HepG2 (cell line): ENCODE results near the gene INO80B. TPM values are rescaled to one million over a fixed set of nuclear protein-coding genes. Genes with fewer than 3 reads are reported as not detected.

Experiments used
- ATF1 ChIP-seq: IDR thresholded peaks from 2 replicates; pipeline ENCODE4 v1.6.1; 2016; ENCODE audit warnings: mild to moderate bottlenecking, control low read depth
- BCL6 ChIP-seq: IDR thresholded peaks from 2 replicates; pipeline ENCODE4 v1.6.1; 2016; ENCODE audit warnings: missing genetic modification reagents, missing compliant biosample characterization
- EED ChIP-seq: sonication (generic); formaldehyde crosslinking; IDR thresholded peaks from 2 replicates; pipeline ENCODE4 v1.5.0; 2020; ENCODE audit warnings: mild to moderate bottlenecking, missing genetic modification reagents
- FOXC1 ChIP-seq: sonication (generic); formaldehyde crosslinking; IDR thresholded peaks from 2 replicates; pipeline ENCODE4 v1.8.0; 2022; ENCODE audit warnings: mild to moderate bottlenecking, missing genetic modification reagents, borderline replicate concordance
- HIC2 ChIP-seq: sonication (generic); formaldehyde crosslinking; IDR thresholded peaks from 2 replicates; pipeline ENCODE4 v1.9.0; 2022; ENCODE audit warnings: low read depth, missing genetic modification reagents
- HOXD1 ChIP-seq: sonication (generic); formaldehyde crosslinking; IDR thresholded peaks from 2 replicates; pipeline ENCODE4 v1.5.0; 2020; ENCODE audit warnings: missing genetic modification reagents
- MAX ChIP-seq: IDR thresholded peaks from 2 replicates; pipeline ENCODE4 v1.6.1; 2012; ENCODE audit warnings: inconsistent platforms
- RBAK ChIP-seq: sonication (generic); formaldehyde crosslinking; IDR thresholded peaks from 2 replicates; pipeline ENCODE4 v1.5.1; 2020; ENCODE audit warnings: mild to moderate bottlenecking, missing genetic modification reagents
- TGIF2 ChIP-seq: IDR thresholded peaks from 2 replicates; pipeline ENCODE4 v1.6.1; 2016; ENCODE audit warnings: control low read depth, missing compliant biosample characterization
- TOPORS ChIP-seq: sonication (generic); formaldehyde crosslinking; IDR thresholded peaks from 2 replicates; pipeline ENCODE4 v1.8.0; 2023; ENCODE audit warnings: mild to moderate bottlenecking, missing genetic modification reagents
- ZNF570 ChIP-seq: sonication (generic); formaldehyde crosslinking; IDR thresholded peaks from 2 replicates; pipeline ENCODE4 v1.4.0; 2020; ENCODE audit warnings: mild to moderate bottlenecking, missing genetic modification reagents, borderline replicate concordance
- ZNF678 ChIP-seq: sonication (generic); formaldehyde crosslinking; IDR thresholded peaks from 2 replicates; pipeline ENCODE4 v1.4.0; 2020; ENCODE audit warnings: mild to moderate bottlenecking, missing genetic modification reagents
- ZNF724P ChIP-seq: sonication (generic); formaldehyde crosslinking; IDR thresholded peaks from 2 replicates; pipeline ENCODE4 v1.8.0; 2022; ENCODE audit warnings: missing genetic modification reagents, borderline replicate concordance
- ZNF781 ChIP-seq: sonication (generic); formaldehyde crosslinking; IDR thresholded peaks from 2 replicates; pipeline ENCODE4 v1.5.1; 2020; ENCODE audit warnings: borderline replicate concordance, mild to moderate bottlenecking, missing genetic modification reagents; ENCODE audit errors: not compliant biosample characterization
- polyA plus RNA-seq, 8 experiments: library from polyadenylated mRNA; depleted of rRNA in 3 of 8; stranded (reverse) in 7 of 8; unstranded in 1 of 8; fragments of >200 nt; fragmentation: Illumina TruSeq in 4 of 8; extraction: Trizol in 4 of 8; gene quantifications; 2 replicates each; pipeline versions ENCODE4 v1.2.1 to v1.2.3, GENCODE V29; 2011 to 2016; ENCODE audit warnings: low read depth in 4 of 8, missing spikeins in 1 of 8, mixed read lengths in 1 of 8; ENCODE audit not compliant: insufficient read depth in 1 of 8
- total RNA-seq, 5 experiments: library from RNA; depleted of rRNA; stranded (reverse); fragments of >200 nt; fragmentation: Illumina TruSeq; extraction: Trizol; gene quantifications; 2 replicates each; pipeline ENCODE4 v1.2.3, GENCODE V29; 2016; ENCODE audit warnings: low read depth in 1 of 5
- TF ChIP-seq, protein P1 (sequence below): sonication (generic); formaldehyde crosslinking; IDR thresholded peaks from 2 replicates; pipeline ENCODE4 v1.4.0; 2020; ENCODE audit warnings: mild to moderate bottlenecking, low read depth, missing genetic modification reagents
- TF ChIP-seq, protein P2 (sequence below): sonication (generic); formaldehyde crosslinking; IDR thresholded peaks from 2 replicates; pipeline ENCODE4 v1.5.0; 2020; ENCODE audit warnings: missing genetic modification reagents, mild to moderate bottlenecking, borderline replicate concordance
- TF ChIP-seq, protein P3 (sequence below): sonication (generic); formaldehyde crosslinking; IDR thresholded peaks from 2 replicates; pipeline ENCODE4 v1.4.0; 2020; ENCODE audit warnings: missing genetic modification reagents
- TF ChIP-seq, protein P4 (sequence below): sonication (generic); formaldehyde crosslinking; IDR thresholded peaks from 2 replicates; pipeline ENCODE4 v1.8.0; 2022; ENCODE audit warnings: mild to moderate bottlenecking, missing genetic modification reagents; ENCODE audit not compliant: insufficient replicate concordance

INO80B gene
- total and polyA plus RNA-seq, 2 of the 13 experiments (the other 11 are each of a cell fraction or from before 2014, with no cell fraction given): 6.2 to 14.5 TPM

DNA sequence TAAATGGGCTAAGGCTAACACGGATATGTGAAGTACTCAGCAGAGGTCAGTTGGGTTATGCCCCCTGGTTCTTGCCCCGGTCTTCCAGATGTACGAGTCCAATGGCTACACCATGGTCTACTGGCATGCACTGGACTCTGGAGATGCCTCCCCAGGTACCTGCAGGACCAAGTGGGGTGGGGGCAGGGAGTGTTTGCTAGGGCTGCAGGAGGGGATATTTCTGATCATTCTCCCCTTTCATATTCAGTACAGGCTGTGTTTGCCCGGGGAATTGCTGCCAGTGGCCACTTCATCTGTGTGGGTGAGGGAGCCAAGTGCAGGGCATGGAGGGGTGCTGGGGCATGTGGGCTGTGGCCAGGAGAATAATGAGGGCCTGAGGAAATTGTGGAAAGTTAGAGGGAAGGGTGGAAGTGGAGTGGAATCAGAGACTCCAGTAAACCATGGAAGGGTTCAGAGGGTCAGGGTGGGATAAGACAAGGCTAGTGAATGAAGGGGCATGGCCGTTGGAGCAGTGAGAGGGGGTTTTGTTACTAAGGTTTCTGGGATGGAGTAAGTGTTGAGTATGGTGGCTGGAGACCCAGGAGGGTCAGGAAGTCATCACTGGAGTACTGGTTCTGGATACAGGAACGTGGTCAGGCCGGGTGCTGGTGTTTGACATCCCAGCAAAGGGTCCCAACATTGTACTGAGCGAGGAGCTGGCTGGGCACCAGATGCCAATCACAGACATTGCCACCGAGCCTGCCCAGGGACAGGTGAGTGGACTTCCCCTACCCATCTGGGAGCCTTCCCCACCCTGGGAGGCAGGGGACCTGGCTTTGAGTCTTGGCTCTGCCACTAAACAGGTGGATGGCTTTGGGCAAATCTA lies 31.4 kb upstream of the INO80B start (continued):
- TF ChIP-seq ZNF570: no peak
- TF ChIP-seq MAX: 0 out of 2 replicates have a peak, but pooled peaks have one; percentile 7
- TF ChIP-seq ZNF678 (CRISPR knock-in tag): no peak
- TF ChIP-seq HIC2 (CRISPR knock-in tag): no peak
- no peak for TF ChIP-seq ZNF781 (CRISPR knock-in tag)
- TF ChIP-seq, protein P1, sequence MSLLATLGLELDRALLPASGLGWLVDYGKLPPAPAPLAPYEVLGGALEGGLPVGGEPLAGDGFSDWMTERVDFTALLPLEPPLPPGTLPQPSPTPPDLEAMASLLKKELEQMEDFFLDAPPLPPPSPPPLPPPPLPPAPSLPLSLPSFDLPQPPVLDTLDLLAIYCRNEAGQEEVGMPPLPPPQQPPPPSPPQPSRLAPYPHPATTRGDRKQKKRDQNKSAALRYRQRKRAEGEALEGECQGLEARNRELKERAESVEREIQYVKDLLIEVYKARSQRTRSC (CRISPR knock-in tag): no peak
- no peak for TF ChIP-seq ATF1 (CRISPR knock-in tag)
- TF ChIP-seq BCL6 (CRISPR knock-in tag): no peak
- TF ChIP-seq ZNF724P (CRISPR knock-in tag): peak; percentile 65; the same call in 1 of the 2 replicates
- no peak for TF ChIP-seq FOXC1 (CRISPR knock-in tag)
- no peak for TF ChIP-seq EED (CRISPR knock-in tag)
- TF ChIP-seq, protein P2, sequence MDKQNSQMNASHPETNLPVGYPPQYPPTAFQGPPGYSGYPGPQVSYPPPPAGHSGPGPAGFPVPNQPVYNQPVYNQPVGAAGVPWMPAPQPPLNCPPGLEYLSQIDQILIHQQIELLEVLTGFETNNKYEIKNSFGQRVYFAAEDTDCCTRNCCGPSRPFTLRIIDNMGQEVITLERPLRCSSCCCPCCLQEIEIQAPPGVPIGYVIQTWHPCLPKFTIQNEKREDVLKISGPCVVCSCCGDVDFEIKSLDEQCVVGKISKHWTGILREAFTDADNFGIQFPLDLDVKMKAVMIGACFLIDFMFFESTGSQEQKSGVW (CRISPR knock-in tag): no peak
- TF ChIP-seq, protein P3, sequence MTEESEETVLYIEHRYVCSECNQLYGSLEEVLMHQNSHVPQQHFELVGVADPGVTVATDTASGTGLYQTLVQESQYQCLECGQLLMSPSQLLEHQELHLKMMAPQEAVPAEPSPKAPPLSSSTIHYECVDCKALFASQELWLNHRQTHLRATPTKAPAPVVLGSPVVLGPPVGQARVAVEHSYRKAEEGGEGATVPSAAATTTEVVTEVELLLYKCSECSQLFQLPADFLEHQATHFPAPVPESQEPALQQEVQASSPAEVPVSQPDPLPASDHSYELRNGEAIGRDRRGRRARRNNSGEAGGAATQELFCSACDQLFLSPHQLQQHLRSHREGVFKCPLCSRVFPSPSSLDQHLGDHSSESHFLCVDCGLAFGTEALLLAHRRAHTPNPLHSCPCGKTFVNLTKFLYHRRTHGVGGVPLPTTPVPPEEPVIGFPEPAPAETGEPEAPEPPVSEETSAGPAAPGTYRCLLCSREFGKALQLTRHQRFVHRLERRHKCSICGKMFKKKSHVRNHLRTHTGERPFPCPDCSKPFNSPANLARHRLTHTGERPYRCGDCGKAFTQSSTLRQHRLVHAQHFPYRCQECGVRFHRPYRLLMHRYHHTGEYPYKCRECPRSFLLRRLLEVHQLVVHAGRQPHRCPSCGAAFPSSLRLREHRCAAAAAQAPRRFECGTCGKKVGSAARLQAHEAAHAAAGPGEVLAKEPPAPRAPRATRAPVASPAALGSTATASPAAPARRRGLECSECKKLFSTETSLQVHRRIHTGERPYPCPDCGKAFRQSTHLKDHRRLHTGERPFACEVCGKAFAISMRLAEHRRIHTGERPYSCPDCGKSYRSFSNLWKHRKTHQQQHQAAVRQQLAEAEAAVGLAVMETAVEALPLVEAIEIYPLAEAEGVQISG (CRISPR knock-in tag): no peak
- TF ChIP-seq TOPORS (CRISPR knock-in tag): 0 out of 2 replicates have a peak, but pooled peaks have one; percentile 2
- no peak for TF ChIP-seq RBAK (CRISPR knock-in tag)
- TF ChIP-seq TGIF2 (CRISPR knock-in tag): no peak
- TF ChIP-seq, protein P4, sequence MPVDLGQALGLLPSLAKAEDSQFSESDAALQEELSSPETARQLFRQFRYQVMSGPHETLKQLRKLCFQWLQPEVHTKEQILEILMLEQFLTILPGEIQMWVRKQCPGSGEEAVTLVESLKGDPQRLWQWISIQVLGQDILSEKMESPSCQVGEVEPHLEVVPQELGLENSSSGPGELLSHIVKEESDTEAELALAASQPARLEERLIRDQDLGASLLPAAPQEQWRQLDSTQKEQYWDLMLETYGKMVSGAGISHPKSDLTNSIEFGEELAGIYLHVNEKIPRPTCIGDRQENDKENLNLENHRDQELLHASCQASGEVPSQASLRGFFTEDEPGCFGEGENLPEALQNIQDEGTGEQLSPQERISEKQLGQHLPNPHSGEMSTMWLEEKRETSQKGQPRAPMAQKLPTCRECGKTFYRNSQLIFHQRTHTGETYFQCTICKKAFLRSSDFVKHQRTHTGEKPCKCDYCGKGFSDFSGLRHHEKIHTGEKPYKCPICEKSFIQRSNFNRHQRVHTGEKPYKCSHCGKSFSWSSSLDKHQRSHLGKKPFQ (CRISPR knock-in tag): no peak
- TF ChIP-seq HOXD1 (CRISPR knock-in tag): no peak
